ENCODE data around the gene FOSL1. TPM values are rescaled to one million over a fixed set of nuclear protein-coding genes. Genes with fewer than 3 reads are reported as not detected.

Gene FOSL1
- total RNA-seq, 1 donor from 2014 or later, result not detected

- H3K36me3 Mint-ChIP-seq (ENCODE audit: unreplicated experiment), result peaks cover 4% of the 10 kb centered on the region
Observed at GRCh38 chr11:65862191-65862735, 37.9 kb downstream of the FOSL1 start.

GRCh38 chr11:65861533-65862183 lies 38.5 kb downstream of the FOSL1 start:
- peaks cover 27% of the 10 kb centered on the region for H3K9me3 Mint-ChIP-seq (ENCODE audit: unreplicated experiment)
- peaks cover 3% of the 10 kb centered on the region for H3K4me1 Mint-ChIP-seq (ENCODE audit: low read depth, unreplicated experiment)
- H3K4me3 Mint-ChIP-seq (ENCODE audit: unreplicated experiment), result peak overlapping the region; percentile 93
- H3K27ac Mint-ChIP-seq (ENCODE audit: unreplicated experiment), result peak overlapping the region; percentile 83
- no peak for DNase-seq
- TF ChIP-seq CTCF (IDR thresholded peaks at IDR 0.05; ENCODE audit: partially characterized antibody, unreplicated experiment), result no peak
- H3K36me3 Mint-ChIP-seq (ENCODE audit: unreplicated experiment), result peaks cover 4% of the 10 kb centered on the region
- H3K27me3 Mint-ChIP-seq (ENCODE audit: unreplicated experiment), result peaks cover 32% of the 10 kb centered on the region

More at GRCh38 chr11:65862191-65862735, 37.9 kb downstream of the FOSL1 start:
- Mint-ChIP-seq H3K9me3 (ENCODE audit: unreplicated experiment) (peaks cover 25% of the 10 kb centered on the region), H3K27ac (ENCODE audit: unreplicated experiment) (peak overlapping the region; percentile 62), H3K4me3 (ENCODE audit: unreplicated experiment) (no peak overlapping the region), H3K27me3 (ENCODE audit: unreplicated experiment) (peaks cover 33% of the 10 kb centered on the region), H3K4me1 (ENCODE audit: low read depth, unreplicated experiment) (peaks cover 5% of the 10 kb centered on the region)
- no peak for DNase-seq
- no peak for TF ChIP-seq CTCF (IDR thresholded peaks at IDR 0.05; ENCODE audit: partially characterized antibody, unreplicated experiment)

- peak overlapping the region; percentile 83 for H3K27ac Mint-ChIP-seq (ENCODE audit: unreplicated experiment)
- H3K4me1 Mint-ChIP-seq (ENCODE audit: low read depth, unreplicated experiment), result peaks cover 8% of the 10 kb centered on the region
- DNase-seq, result no peak
- no peak for TF ChIP-seq CTCF (IDR thresholded peaks at IDR 0.05; ENCODE audit: partially characterized antibody, unreplicated experiment)
- peaks cover 4% of the 10 kb centered on the region for H3K36me3 Mint-ChIP-seq (ENCODE audit: unreplicated experiment)
- H3K9me3 Mint-ChIP-seq (ENCODE audit: unreplicated experiment), result peaks cover 32% of the 10 kb centered on the region
- H3K27me3 Mint-ChIP-seq (ENCODE audit: unreplicated experiment), result peaks cover 37% of the 10 kb centered on the region
- peak overlapping the region; percentile 93 for H3K4me3 Mint-ChIP-seq (ENCODE audit: unreplicated experiment)
Observed at GRCh38 chr11:65861165-65861505, 39.1 kb downstream of the FOSL1 start.

GRCh38 chr11:65860278-65861164 lies 39.7 kb downstream of the FOSL1 start, which contains the start of gene MUS81:
MUS81 (plus strand) TSS chr11:65860433; CDS start chr11:65860754, 321 bp downstream.
- TF ChIP-seq CTCF (IDR thresholded peaks at IDR 0.05; ENCODE audit: partially characterized antibody, unreplicated experiment), result peak; percentile 83
- Mint-ChIP-seq H3K27me3 (ENCODE audit: unreplicated experiment) (peaks cover 41% of the 10 kb centered on the region), H3K27ac (ENCODE audit: unreplicated experiment) (peak within 1 kb of the TSS; percentile 99), H3K36me3 (ENCODE audit: unreplicated experiment) (peaks cover 4% of the 10 kb centered on the region), H3K4me3 (ENCODE audit: unreplicated experiment) (peak within 1 kb of the TSS; percentile 98), H3K4me1 (ENCODE audit: low read depth, unreplicated experiment) (peaks cover 10% of the 10 kb centered on the region), H3K9me3 (ENCODE audit: unreplicated experiment) (peaks cover 35% of the 10 kb centered on the region)
- DNase-seq, result peak; percentile 98

Data from glutamatergic neuron (in vitro differentiated cells).